Gastroesophageal sphincter (tissue), 3 donors: ENCODE data around the gene PTPRN2.

Experiments used
- EP300 ChIP-seq: sonication (generic); formaldehyde crosslinking; IDR thresholded peaks from one replicate; pipeline ENCODE4 v1.6.1; 2017; ENCODE audit warnings: antibody characterized with exemption, mild to moderate bottlenecking
- POLR2A ChIP-seq, 2 donors: fragments of 450-650 bp; IDR thresholded peaks; one replicate each; pipeline ENCODE4 v1.6.1; 2017; ENCODE audit warnings: antibody characterized with exemption in 2 of 2, mild to moderate bottlenecking in 2 of 2, moderate library complexity in 1 of 2
- POLR2AphosphoS5 ChIP-seq: sonication (generic); formaldehyde crosslinking; IDR thresholded peaks from one replicate; pipeline ENCODE4 v1.6.1; 2017; ENCODE audit warnings: antibody characterized with exemption
- TF ChIP-seq, protein P1 (sequence below), 4 experiments: fragments of 200-600 bp in 2 of 4; fragments of 450-650 bp in 2 of 4; sonication (generic) in 1 of 4; IDR thresholded peaks; one replicate each; pipeline ENCODE4 v1.5.1; 2017 to 2019; ENCODE audit warnings: antibody characterized with exemption in 4 of 4, mild to moderate bottlenecking in 2 of 4, moderate library complexity in 2 of 4

DNA sequence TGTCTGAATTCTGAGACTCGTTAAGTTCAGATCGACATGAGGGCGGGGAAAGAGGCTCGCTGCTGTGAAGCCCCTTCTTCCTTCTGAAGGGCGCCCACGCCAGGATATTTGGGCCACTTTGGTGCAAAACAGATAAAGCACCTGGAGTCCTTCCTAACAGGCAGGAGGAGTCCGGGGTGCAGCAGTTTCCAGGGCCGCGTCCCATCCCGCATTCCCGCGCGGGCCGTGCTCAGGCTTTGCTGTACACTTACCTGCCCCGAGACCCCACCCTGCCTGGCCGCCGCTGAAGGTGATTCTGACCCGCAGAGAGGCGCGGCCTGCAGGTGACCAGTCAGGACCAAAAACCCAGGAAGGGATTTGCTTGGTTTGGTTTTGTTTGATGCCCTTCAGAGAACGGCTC is 454.6 kb downstream of the PTPRN2 start:
- TF ChIP-seq POLR2AphosphoS5 (no peak), POLR2A (IDR thresholded peaks at IDR 0.05) (no peak), EP300 (no peak)
- TF ChIP-seq, protein P1, sequence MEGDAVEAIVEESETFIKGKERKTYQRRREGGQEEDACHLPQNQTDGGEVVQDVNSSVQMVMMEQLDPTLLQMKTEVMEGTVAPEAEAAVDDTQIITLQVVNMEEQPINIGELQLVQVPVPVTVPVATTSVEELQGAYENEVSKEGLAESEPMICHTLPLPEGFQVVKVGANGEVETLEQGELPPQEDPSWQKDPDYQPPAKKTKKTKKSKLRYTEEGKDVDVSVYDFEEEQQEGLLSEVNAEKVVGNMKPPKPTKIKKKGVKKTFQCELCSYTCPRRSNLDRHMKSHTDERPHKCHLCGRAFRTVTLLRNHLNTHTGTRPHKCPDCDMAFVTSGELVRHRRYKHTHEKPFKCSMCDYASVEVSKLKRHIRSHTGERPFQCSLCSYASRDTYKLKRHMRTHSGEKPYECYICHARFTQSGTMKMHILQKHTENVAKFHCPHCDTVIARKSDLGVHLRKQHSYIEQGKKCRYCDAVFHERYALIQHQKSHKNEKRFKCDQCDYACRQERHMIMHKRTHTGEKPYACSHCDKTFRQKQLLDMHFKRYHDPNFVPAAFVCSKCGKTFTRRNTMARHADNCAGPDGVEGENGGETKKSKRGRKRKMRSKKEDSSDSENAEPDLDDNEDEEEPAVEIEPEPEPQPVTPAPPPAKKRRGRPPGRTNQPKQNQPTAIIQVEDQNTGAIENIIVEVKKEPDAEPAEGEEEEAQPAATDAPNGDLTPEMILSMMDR (IDR thresholded peaks at IDR 0.05), result no peak
